Adrenal gland (tissue), 5 donors: ENCODE results near the gene DGCR6L.
"Not testable (repeated sequence)": the region's sequence is repeated elsewhere in the genome, so short reads cannot be mapped to it uniquely, and the experiment has no call there.

Source experiments
- CTCF ChIP-seq, 6 experiments: fragments of 450-650 bp in 4 of 6; fragments of 200-600 bp in 2 of 6; sonication (generic) in 1 of 6; IDR thresholded peaks; 1 replicate in 5 of 6; 2 replicates in 1 of 6; pipeline versions ENCODE4 v1.5.1 to v1.8.0; 2016 to 2021; ENCODE audit warnings: antibody characterized with exemption in 6 of 6, mild to moderate bottlenecking in 2 of 6, moderate library complexity in 1 of 6
- POLR2A ChIP-seq, 2 donors: fragments of 450-650 bp; IDR thresholded peaks; one replicate each; pipeline ENCODE4 v1.6.1; 2017; ENCODE audit warnings: antibody characterized with exemption in 2 of 2, mild to moderate bottlenecking in 2 of 2, moderate library complexity in 1 of 2
- donor health status: DM: no; HTN: no; CAD: no.

DNA sequence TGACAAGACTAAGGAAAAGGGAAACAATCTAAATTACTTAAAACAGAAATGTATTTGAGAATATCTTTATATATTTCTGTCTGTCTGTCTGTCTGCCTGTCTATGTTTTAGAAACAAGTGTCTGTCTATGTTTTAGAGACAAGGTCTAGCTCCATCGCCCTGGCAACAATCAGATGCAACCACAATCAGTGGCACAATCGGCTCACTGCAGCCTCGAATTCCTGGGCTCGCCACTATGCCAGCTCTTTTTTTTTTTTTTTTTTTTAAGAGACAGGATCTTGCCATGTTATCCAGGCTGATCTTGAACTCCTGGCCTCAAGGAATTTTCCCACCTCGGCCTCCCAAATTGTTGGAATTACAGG lies 8.7 kb upstream of the DGCR6L start:
- not testable (repeated sequence) for TF ChIP-seq POLR2A, CTCF (IDR thresholded peaks at IDR 0.05)
